ENCODE measurements around the gene CD2AP. TPM values are rescaled to one million over a fixed set of nuclear protein-coding genes. Genes with fewer than 3 reads are reported as not detected.
"Not testable (repeated sequence)": the region's sequence is repeated elsewhere in the genome, so short reads cannot be mapped to it uniquely, and the experiment has no call there.

CD2AP gene
- total RNA-seq, 3 donors from 2014 or later = 61.7 to 173 (median 104) TPM

- no peaks in the 10 kb centered on the region for H3K4me1 ChIP-seq (ENCODE audit: low read depth)
- H3K9me3 ChIP-seq = no peaks in the 10 kb centered on the region
- H3K4me3 ChIP-seq = no peak overlapping the region
- TF ChIP-seq CTCF (IDR thresholded peaks at IDR 0.05) = no peak
- ATAC-seq = no peak
- no peak for DNase-seq
- no peaks in the 10 kb centered on the region for H3K36me3 ChIP-seq (ENCODE audit: low read depth)
- intact Hi-C loops (cut with DNase I, micrococcal nuclease) = no loop called here
Observed at GRCh38 chr6:47563162-47563561, 85.6 kb downstream of the CD2AP start.

GRCh38 chr6:47566602-47567001 lies 89.0 kb downstream of the CD2AP start:
- ATAC-seq; H3K9me3 ChIP-seq; H3K4me1 ChIP-seq (ENCODE audit: low read depth); intact Hi-C loops (cut with DNase I, micrococcal nuclease); H3K36me3 ChIP-seq (ENCODE audit: low read depth); H3K4me3 ChIP-seq; DNase-seq: not testable (repeated sequence)

DNA sequence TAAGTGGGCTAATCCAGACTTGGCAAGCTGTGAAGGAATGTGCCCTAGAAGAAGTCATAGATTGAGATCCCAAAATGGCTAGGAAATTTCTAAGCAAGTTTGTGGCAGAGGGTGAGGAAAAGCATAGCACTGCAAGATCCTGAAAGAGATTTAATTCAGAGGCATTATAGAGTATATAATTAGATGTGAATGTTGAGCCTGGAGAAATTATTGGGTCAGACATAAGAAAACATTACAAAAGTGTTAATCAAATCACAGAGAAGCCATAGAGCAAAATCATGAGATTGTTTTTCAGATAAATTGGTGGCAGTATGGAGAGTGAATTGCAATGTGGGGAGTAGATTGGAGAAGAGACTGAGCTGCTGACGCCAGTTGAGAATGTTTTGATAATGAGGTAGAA lies 90.0 kb downstream of the CD2AP start:
- Histone ChIP-seq H3K36me3 (ENCODE audit: low read depth) (no peaks in the 10 kb centered on the region), H3K4me1 (ENCODE audit: low read depth) (peaks cover 7% of the 10 kb centered on the region), H3K4me3 (no peak overlapping the region), H3K9me3 (no peaks in the 10 kb centered on the region)
- no peak for TF ChIP-seq CTCF (IDR thresholded peaks at IDR 0.05)
- no peak for DNase-seq
- ATAC-seq = no peak
- intact Hi-C loops (cut with DNase I, micrococcal nuclease) = no loop called here

- Histone ChIP-seq H3K4me3 (no peak overlapping the region), H3K36me3 (ENCODE audit: low read depth) (no peaks in the 10 kb centered on the region), H3K4me1 (ENCODE audit: low read depth) (peaks cover 7% of the 10 kb centered on the region), H3K9me3 (no peaks in the 10 kb centered on the region)
- ATAC-seq (no peak), DNase-seq (no peak)
- intact Hi-C loops (cut with DNase I, micrococcal nuclease) = no loop called here
- no peak for TF ChIP-seq CTCF (IDR thresholded peaks at IDR 0.05)
Observed at GRCh38 chr6:47571488-47571887, 93.9 kb downstream of the CD2AP start.

GRCh38 chr6:47573109-47573508 lies 95.5 kb downstream of the CD2AP start:
- intact Hi-C loops (cut with DNase I, micrococcal nuclease) = no loop called here
- ATAC-seq (no peak), DNase-seq (no peak)
- no peak for TF ChIP-seq CTCF (IDR thresholded peaks at IDR 0.05)
- no peaks in the 10 kb centered on the region for H3K9me3 ChIP-seq
- H3K36me3 ChIP-seq (ENCODE audit: low read depth) = no peaks in the 10 kb centered on the region
- no peak overlapping the region for H3K4me3 ChIP-seq
- peaks cover 7% of the 10 kb centered on the region for H3K4me1 ChIP-seq (ENCODE audit: low read depth)

DNA sequence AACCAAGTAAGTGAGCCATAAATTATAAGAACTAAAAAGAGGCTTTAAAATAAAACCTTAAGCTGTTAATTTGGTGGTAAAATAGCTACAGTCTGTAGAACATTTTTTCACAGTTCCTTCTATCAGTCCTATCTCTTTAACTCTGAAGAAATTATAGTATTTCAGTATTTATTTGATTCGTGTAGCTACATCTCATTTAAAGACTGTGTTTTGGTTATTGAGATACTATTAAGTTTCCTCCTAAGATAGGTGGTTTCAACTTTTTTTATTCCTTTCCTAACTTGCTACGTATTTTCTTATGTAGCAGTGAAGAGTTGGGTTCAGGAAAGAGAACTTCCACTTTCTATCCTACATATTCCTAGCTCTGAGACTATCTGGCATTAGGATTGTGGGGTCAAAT lies 97.2 kb downstream of the CD2AP start:
- ATAC-seq (no peak), DNase-seq (no peak)
- Histone ChIP-seq H3K4me1 (ENCODE audit: low read depth) (peaks cover 7% of the 10 kb centered on the region), H3K9me3 (no peaks in the 10 kb centered on the region), H3K36me3 (ENCODE audit: low read depth) (no peaks in the 10 kb centered on the region), H3K4me3 (no peak overlapping the region)
- intact Hi-C loops (cut with DNase I, micrococcal nuclease) = no loop called here
- TF ChIP-seq CTCF (IDR thresholded peaks at IDR 0.05) = no peak
